ENCODE data around the gene CDH19. TPM values are rescaled to one million over a fixed set of nuclear protein-coding genes. Genes with fewer than 3 reads are reported as not detected.

CDH19 gene
- polyA plus RNA-seq, 2 donors: 0.73 to 0.79 TPM

DNA sequence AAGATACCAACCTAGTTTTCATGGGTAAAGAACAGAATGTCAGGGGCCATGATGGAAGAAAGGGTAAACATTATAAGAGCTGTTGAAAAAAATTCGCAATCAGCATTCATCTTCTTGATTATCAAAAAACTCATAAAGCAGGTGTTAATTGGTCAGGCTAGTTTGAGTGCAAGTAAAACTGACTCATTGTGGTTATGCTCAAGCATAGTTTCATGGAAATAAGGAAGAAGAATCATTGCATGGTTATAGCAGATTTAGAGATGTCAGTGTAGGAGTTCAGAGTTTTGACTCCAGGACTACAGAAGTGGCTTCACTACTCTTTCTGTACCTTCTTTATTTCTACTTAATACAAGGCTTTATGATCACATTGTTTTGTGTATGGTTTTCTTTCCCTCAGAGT lies 26.9 kb upstream of the CDH19 start:
- H3K27ac ChIP-seq (ENCODE audit: low read depth in 2 of 2, low read length in 1 of 2): no peak overlapping the region
- no peaks in the 10 kb centered on the region for H3K27me3 ChIP-seq (ENCODE audit: control insufficient read depth in 1 of 2, insufficient read depth in 2 of 2, low read length in 2 of 2)
- no peaks in the 10 kb centered on the region for H3K4me1 ChIP-seq (ENCODE audit: control insufficient read depth in 2 of 2, insufficient read depth in 2 of 2, low read length in 1 of 2)
- WGBS, 2 donors: 74 to 81% methylated on average over 1 of the region's 1 CpG
- no peaks in the 10 kb centered on the region for H3K9me3 ChIP-seq (ENCODE audit: control insufficient read depth in 2 of 2, insufficient read depth in 1 of 2, low read depth in 1 of 2, low read length in 1 of 2)
- H3K36me3 ChIP-seq (ENCODE audit: control insufficient read depth in 2 of 2, insufficient read depth in 2 of 2, low read length in 1 of 2): no peaks in the 10 kb centered on the region
- H3K4me3 ChIP-seq (ENCODE audit: low read depth in 1 of 2, low read length in 2 of 2): no peak overlapping the region

DNA sequence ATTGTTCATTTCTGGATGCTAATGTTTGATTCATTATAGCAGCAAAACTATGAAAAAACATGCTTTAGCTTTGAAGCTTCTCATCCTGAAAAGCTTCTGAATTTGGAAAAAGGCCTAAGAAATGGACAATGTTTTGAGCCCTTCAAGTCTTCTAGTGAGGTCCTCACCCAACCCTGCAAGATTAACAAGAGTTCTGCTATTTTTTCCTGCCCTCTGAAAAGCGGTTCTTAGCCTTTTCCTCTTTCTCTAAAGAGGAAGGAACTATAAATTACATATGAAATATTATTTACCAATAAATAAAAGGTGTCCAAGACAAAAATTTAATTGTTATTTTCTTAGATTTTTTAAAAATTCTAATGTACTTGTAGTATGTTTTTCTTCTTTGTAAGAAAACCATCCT lies 19.9 kb upstream of the CDH19 start:
- 50 to 61% methylated on average over 1 of the region's 1 CpG for WGBS, 2 donors
- H3K4me3 ChIP-seq (ENCODE audit: low read depth in 1 of 2, low read length in 2 of 2): no peak overlapping the region

DNA sequence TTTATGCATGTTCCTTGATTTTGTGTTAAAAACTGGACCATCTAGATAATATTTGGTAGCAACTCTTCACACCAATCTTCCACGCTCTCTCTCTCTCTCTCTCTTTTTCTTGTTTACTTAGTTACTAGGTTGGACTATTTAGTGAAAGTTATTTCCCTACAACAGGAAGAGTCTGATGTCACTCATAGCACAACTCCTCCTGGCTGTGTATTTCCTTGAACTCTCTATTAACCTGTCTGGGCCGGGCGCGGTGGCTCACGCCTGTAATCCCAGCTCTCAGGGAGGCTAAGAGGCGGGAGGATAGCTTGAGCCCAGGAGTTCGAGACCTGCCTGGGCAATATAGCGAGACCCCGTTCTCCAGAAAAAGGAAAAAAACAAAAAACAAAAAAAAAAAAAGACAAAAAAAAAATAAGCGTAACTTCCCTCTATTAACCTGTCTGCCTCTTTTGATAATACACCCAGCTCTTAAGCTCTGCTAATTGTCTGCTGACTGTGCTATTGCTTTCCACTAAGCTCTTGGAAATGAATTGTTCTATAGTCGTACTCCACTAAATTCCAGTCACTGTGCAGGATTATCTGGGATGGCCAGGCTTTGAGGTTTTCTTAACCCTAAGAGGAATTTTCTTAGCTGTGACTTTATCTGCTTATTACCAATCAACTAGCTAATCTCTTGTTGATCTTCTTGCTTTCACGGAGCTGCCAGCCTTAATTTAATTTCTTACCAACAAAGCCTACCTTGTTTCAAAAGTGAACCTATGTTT lies 18.1 kb upstream of the CDH19 start:
- no peaks in the 10 kb centered on the region for H3K36me3 ChIP-seq (ENCODE audit: control insufficient read depth in 2 of 2, insufficient read depth in 2 of 2, low read length in 1 of 2)
- no peaks in the 10 kb centered on the region for H3K4me1 ChIP-seq (ENCODE audit: control insufficient read depth in 2 of 2, insufficient read depth in 2 of 2, low read length in 1 of 2)
- no peak overlapping the region for H3K27ac ChIP-seq (ENCODE audit: low read depth in 2 of 2, low read length in 1 of 2)
- 89 to 91% methylated on average over 11 to 12 of the region's 12 CpGs for WGBS, 2 donors
- H3K4me3 ChIP-seq (ENCODE audit: low read depth in 1 of 2, low read length in 2 of 2): no peak overlapping the region
- H3K9me3 ChIP-seq (ENCODE audit: control insufficient read depth in 2 of 2, insufficient read depth in 1 of 2, low read depth in 1 of 2, low read length in 1 of 2): no peaks in the 10 kb centered on the region
- H3K27me3 ChIP-seq (ENCODE audit: control insufficient read depth in 1 of 2, insufficient read depth in 2 of 2, low read length in 2 of 2): no peaks in the 10 kb centered on the region

More for the DNA sequence above, 19.9 kb upstream of the CDH19 start:
- Histone ChIP-seq H3K4me1 (ENCODE audit: control insufficient read depth in 2 of 2, insufficient read depth in 2 of 2, low read length in 1 of 2) (no peaks in the 10 kb centered on the region), H3K27ac (ENCODE audit: low read depth in 2 of 2, low read length in 1 of 2) (no peak overlapping the region), H3K27me3 (ENCODE audit: control insufficient read depth in 1 of 2, insufficient read depth in 2 of 2, low read length in 2 of 2) (no peaks in the 10 kb centered on the region), H3K36me3 (ENCODE audit: control insufficient read depth in 2 of 2, insufficient read depth in 2 of 2, low read length in 1 of 2) (no peaks in the 10 kb centered on the region), H3K9me3 (ENCODE audit: control insufficient read depth in 2 of 2, insufficient read depth in 1 of 2, low read depth in 1 of 2, low read length in 1 of 2) (no peaks in the 10 kb centered on the region)

DNA sequence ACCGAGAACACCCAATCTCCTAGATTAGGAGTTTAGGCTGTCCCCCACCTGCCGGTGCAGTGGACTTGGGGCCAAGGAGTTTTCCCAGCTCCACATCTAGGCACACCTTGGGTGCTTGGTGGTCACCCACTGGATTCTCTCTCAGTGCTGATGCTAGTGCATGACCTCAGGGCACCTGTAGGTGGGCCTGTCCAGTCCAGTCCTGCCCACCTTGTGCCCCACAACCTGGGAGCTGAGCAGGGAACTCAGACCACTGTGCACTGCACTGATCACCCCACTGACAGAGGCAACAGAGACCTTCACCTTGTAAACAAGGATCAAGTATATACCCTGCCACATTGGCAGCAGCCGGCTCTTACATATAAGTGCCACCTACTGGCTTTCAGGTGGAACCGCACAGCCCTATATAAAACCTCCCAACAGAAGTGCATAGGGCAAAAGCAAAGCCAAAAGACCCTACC lies 12.7 kb upstream of the CDH19 start:
- Histone ChIP-seq H3K9me3 (ENCODE audit: control insufficient read depth in 2 of 2, insufficient read depth in 1 of 2, low read depth in 1 of 2, low read length in 1 of 2) (peaks cover 2 to 8% of the 10 kb centered on the region in 2 donors), H3K27ac (ENCODE audit: low read depth in 2 of 2, low read length in 1 of 2) (no peak overlapping the region), H3K36me3 (ENCODE audit: control insufficient read depth in 2 of 2, insufficient read depth in 2 of 2, low read length in 1 of 2) (no peaks in the 10 kb centered on the region), H3K27me3 (ENCODE audit: control insufficient read depth in 1 of 2, insufficient read depth in 2 of 2, low read length in 2 of 2) (no peaks in the 10 kb centered on the region), H3K4me1 (ENCODE audit: control insufficient read depth in 2 of 2, insufficient read depth in 2 of 2, low read length in 1 of 2) (no peaks in the 10 kb centered on the region), H3K4me3 (ENCODE audit: low read depth in 1 of 2, low read length in 2 of 2) (no peak overlapping the region)
- WGBS, 2 donors: 74% methylated on average over 4 of the region's 4 CpGs

DNA sequence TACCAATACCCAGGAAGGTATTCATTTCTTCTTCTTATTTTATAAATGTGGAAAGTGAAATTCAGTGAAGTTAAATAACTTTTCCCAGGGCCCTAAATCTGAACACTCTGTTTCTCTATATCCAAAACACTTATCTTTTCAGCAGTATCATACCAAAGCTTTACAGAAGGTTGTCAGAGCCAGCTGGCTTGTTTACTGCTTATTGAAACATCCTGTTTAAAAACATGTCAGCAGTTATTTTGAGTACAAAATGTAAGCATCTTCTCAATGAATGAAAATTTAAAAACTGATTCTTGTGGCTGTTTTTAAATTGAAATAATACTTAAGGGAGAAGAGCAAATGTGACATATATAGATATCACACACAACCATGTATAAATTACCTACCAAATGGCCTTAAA lies 11.3 kb upstream of the CDH19 start:
- Histone ChIP-seq H3K4me1 (ENCODE audit: control insufficient read depth in 2 of 2, insufficient read depth in 2 of 2, low read length in 1 of 2) (no peaks in the 10 kb centered on the region), H3K9me3 (ENCODE audit: control insufficient read depth in 2 of 2, insufficient read depth in 1 of 2, low read depth in 1 of 2, low read length in 1 of 2) (peaks cover 2 to 8% of the 10 kb centered on the region in 2 donors), H3K36me3 (ENCODE audit: control insufficient read depth in 2 of 2, insufficient read depth in 2 of 2, low read length in 1 of 2) (no peaks in the 10 kb centered on the region), H3K4me3 (ENCODE audit: low read depth in 1 of 2, low read length in 2 of 2) (no peak overlapping the region), H3K27ac (ENCODE audit: low read depth in 2 of 2, low read length in 1 of 2) (no peak overlapping the region), H3K27me3 (ENCODE audit: control insufficient read depth in 1 of 2, insufficient read depth in 2 of 2, low read length in 2 of 2) (no peaks in the 10 kb centered on the region)

DNA sequence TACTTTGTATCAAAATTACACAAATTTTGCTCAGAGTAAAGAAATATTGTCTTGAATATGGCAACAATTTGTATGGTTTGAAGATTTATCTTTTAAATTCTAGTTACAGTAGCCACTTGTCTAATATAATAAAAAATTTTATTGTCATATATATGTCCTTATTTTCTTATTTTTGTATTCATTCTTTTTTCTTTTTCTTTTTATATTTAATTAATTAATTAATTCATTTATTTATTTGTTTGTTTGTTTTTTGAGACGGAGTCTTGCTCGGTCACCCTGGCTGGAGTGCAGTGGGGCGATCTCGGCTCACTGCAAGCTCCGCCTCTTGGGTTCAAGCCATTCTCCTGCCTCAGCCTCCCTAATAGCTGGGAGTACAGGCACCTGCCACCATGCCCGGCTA lies 3.7 kb upstream of the CDH19 start:
- no peaks in the 10 kb centered on the region for H3K9me3 ChIP-seq (ENCODE audit: control insufficient read depth in 2 of 2, insufficient read depth in 1 of 2, low read depth in 1 of 2, low read length in 1 of 2)
- H3K4me1 ChIP-seq (ENCODE audit: control insufficient read depth in 2 of 2, insufficient read depth in 2 of 2, low read length in 1 of 2): no peaks in the 10 kb centered on the region
- no peak overlapping the region for H3K27ac ChIP-seq (ENCODE audit: low read depth in 2 of 2, low read length in 1 of 2)
- 91 to 95% methylated on average over 6 of the region's 6 CpGs for WGBS, 2 donors
- no peak overlapping the region for H3K4me3 ChIP-seq (ENCODE audit: low read depth in 1 of 2, low read length in 2 of 2)
- no peaks in the 10 kb centered on the region for H3K27me3 ChIP-seq (ENCODE audit: control insufficient read depth in 1 of 2, insufficient read depth in 2 of 2, low read length in 2 of 2)
- H3K36me3 ChIP-seq (ENCODE audit: control insufficient read depth in 2 of 2, insufficient read depth in 2 of 2, low read length in 1 of 2): no peaks in the 10 kb centered on the region

DNA sequence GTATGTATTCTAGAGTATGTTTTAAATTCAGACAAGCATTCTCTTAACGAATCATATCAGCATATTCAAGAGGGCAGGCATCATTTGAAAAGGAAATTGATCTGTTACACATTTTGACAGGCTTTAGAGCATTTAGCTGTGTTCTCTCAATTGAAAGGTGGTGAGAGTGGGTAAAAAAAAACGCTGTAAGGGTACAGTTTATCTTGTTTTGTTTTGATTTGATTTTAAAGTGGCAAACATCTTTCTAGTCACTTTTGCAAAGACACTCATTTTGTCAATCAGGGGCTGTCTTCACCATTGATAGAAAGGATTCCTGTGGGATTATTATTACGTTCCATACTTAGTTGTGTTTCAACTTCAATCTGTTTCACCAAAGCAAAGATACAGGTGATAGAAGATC lies 2.2 kb downstream of the CDH19 start:
- H3K36me3 ChIP-seq (ENCODE audit: control insufficient read depth in 2 of 2, insufficient read depth in 2 of 2, low read length in 1 of 2): no peaks in the 10 kb centered on the region
- no peaks in the 10 kb centered on the region for H3K9me3 ChIP-seq (ENCODE audit: control insufficient read depth in 2 of 2, insufficient read depth in 1 of 2, low read depth in 1 of 2, low read length in 1 of 2)
- H3K4me3 ChIP-seq (ENCODE audit: low read depth in 1 of 2, low read length in 2 of 2): no peak overlapping the region
- no peaks in the 10 kb centered on the region for H3K27me3 ChIP-seq (ENCODE audit: control insufficient read depth in 1 of 2, insufficient read depth in 2 of 2, low read length in 2 of 2)
- WGBS, 2 donors: 28 to 34% methylated on average over 3 of the region's 3 CpGs
- H3K4me1 ChIP-seq (ENCODE audit: control insufficient read depth in 2 of 2, insufficient read depth in 2 of 2, low read length in 1 of 2): no peaks in the 10 kb centered on the region
- H3K27ac ChIP-seq (ENCODE audit: low read depth in 2 of 2, low read length in 1 of 2): no peak overlapping the region

DNA sequence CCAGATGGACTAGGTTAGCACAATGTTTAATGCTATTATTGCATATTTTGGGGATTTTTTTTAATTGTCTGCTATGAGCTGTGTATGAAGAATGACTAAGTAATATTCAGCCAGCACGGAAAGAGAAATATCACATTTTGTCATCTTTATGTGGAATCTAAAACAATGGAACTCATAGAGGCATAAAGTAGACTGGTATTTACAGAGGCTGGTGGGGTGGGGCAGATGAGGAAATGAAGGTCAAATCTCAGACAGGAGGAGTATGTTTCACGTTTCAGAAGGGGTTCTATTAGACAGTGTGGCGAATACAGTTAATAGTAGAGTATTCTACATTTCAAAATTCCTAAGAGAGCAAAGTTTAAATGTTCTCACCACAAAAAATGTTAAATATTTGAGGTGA lies 4.7 kb downstream of the CDH19 start:
- Histone ChIP-seq H3K36me3 (ENCODE audit: control insufficient read depth in 2 of 2, insufficient read depth in 2 of 2, low read length in 1 of 2) (no peaks in the 10 kb centered on the region), H3K9me3 (ENCODE audit: control insufficient read depth in 2 of 2, insufficient read depth in 1 of 2, low read depth in 1 of 2, low read length in 1 of 2) (no peaks in the 10 kb centered on the region), H3K27me3 (ENCODE audit: control insufficient read depth in 1 of 2, insufficient read depth in 2 of 2, low read length in 2 of 2) (no peaks in the 10 kb centered on the region), H3K4me1 (ENCODE audit: control insufficient read depth in 2 of 2, insufficient read depth in 2 of 2, low read length in 1 of 2) (no peaks in the 10 kb centered on the region), H3K4me3 (ENCODE audit: low read depth in 1 of 2, low read length in 2 of 2) (no peak overlapping the region), H3K27ac (ENCODE audit: low read depth in 2 of 2, low read length in 1 of 2) (no peak overlapping the region)
- 41 to 50% methylated on average over 3 of the region's 3 CpGs for WGBS, 2 donors

DNA sequence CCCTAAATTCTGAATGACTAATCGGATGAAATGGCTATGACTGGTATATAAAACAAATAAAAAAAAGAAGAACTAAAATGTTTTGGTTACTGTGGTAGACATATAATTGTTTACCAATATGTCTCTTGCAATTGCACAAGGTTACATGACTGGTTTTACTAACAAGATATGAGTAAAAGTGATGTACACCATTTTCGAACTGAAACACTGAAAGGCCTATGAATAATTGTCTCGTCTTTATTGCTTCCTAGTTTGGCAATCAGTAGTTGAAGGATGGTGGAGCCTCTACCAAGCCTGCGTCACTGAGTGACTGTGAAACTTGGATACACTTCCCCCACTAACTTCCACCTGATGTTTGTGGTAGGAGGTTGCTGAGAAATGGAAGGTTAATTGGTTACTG lies 16.5 kb downstream of the CDH19 start:
- Histone ChIP-seq H3K4me1 (ENCODE audit: control insufficient read depth in 2 of 2, insufficient read depth in 2 of 2, low read length in 1 of 2) (no peaks in the 10 kb centered on the region), H3K27ac (ENCODE audit: low read depth in 2 of 2, low read length in 1 of 2) (no peak overlapping the region), H3K36me3 (ENCODE audit: control insufficient read depth in 2 of 2, insufficient read depth in 2 of 2, low read length in 1 of 2) (no peaks in the 10 kb centered on the region), H3K4me3 (ENCODE audit: low read depth in 1 of 2, low read length in 2 of 2) (no peak overlapping the region), H3K9me3 (ENCODE audit: control insufficient read depth in 2 of 2, insufficient read depth in 1 of 2, low read depth in 1 of 2, low read length in 1 of 2) (no peaks in the 10 kb centered on the region), H3K27me3 (ENCODE audit: control insufficient read depth in 1 of 2, insufficient read depth in 2 of 2, low read length in 2 of 2) (no peaks in the 10 kb centered on the region)
- WGBS, 2 donors: 82 to 91% methylated on average over 4 of the region's 4 CpGs

DNA sequence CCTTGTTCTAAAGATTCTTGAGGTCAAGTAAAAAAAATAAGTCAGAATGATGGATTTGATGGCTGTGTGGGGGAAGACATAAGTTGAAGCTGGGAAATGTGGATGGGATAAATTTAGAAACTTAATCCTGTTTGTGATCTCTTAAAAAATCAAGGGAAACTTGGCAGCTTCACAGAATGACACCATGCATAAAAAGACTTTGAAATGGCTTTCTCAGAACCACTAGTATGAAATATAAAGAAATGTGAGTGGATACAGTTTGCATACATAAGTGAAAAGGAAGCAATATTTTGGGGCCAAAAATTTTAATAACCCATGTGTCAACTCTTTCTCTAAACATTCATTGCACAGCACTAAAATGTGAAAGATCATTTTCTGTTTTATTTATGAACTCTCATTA lies 21.7 kb downstream of the CDH19 start:
- no peak overlapping the region for H3K27ac ChIP-seq (ENCODE audit: low read depth in 2 of 2, low read length in 1 of 2)
- H3K4me1 ChIP-seq (ENCODE audit: control insufficient read depth in 2 of 2, insufficient read depth in 2 of 2, low read length in 1 of 2): no peaks in the 10 kb centered on the region
- no peaks in the 10 kb centered on the region for H3K9me3 ChIP-seq (ENCODE audit: control insufficient read depth in 2 of 2, insufficient read depth in 1 of 2, low read depth in 1 of 2, low read length in 1 of 2)
- H3K27me3 ChIP-seq (ENCODE audit: control insufficient read depth in 1 of 2, insufficient read depth in 2 of 2, low read length in 2 of 2): no peaks in the 10 kb centered on the region
- H3K4me3 ChIP-seq (ENCODE audit: low read depth in 1 of 2, low read length in 2 of 2): no peak overlapping the region
- H3K36me3 ChIP-seq (ENCODE audit: control insufficient read depth in 2 of 2, insufficient read depth in 2 of 2, low read length in 1 of 2): no peaks in the 10 kb centered on the region
